Measurements from ENCODE around the gene TBCE. TPM values are rescaled to one million over a fixed set of nuclear protein-coding genes. Genes with fewer than 3 reads are reported as not detected.
"Not testable (repeated sequence)": the region's sequence is repeated elsewhere in the genome, so short reads cannot be mapped to it uniquely, and the experiment has no call there.

TBCE gene
- polyA plus RNA-seq, 6 donors from 2014 or later = 8.5 to 23.7 (median 13.3) TPM

DNA sequence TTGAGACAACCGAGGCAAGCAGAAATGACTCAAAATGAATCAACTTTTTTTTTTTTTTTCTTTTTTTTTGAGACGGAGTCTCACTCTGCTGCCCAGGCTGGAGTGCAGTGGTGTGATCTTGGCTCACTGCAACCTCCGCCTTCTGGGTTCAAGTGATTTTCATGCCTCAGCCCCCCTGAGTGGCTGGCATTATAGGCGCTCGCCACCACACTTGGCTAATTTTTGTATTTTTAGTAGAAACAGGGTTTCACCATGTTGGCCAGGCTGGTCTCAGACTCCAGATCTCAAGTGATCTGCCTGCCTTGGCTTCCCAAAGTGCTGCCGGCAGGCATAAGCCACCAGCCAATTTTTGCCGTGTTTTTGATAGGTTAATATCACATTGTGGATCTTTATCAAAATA is 90.6 kb downstream of the TBCE start:
- not testable (repeated sequence) for H3K27ac Mint-ChIP-seq, H3K9me3 Mint-ChIP-seq, H3K4me1 Mint-ChIP-seq

DNA sequence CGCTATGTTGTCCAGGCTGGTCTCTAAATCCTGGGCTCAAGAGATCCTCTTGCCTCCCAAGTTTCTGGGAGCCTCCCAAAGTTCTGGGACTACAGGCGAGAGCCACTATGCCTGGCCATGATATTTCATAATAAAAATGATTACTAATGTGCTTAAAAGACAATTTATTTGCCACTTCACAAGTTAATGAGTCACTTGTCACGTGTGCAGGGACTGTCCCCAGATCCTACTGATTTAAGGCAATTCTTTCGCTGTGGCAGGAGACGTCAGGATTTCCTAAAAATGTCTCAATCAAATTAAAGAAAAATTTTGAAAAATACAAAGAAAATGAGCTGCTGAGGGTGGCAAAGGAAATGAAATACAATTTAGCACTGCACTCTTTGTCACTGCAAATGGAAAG is 93.5 kb downstream of the TBCE start:
- Mint-ChIP-seq H3K27ac (no peak overlapping the region), H3K4me1 (peaks cover 0 to 5% (median 4%) of the 10 kb centered on the region in 3 donors), H3K36me3 (peaks cover 0 to 4% of the 10 kb centered on the region in 2 donors), H3K27me3 (no peaks in the 10 kb centered on the region), H3K4me3 (no peak overlapping the region), H3K9me3 (peaks cover 0 to 3% (median 0%) of the 10 kb centered on the region in 7 donors)
- DNase-seq = no peak
- no peak for ATAC-seq (ENCODE audit: low read depth in 2 of 2)

More for the DNA sequence above, 90.6 kb downstream of the TBCE start:
- not testable (repeated sequence) for DNase-seq; H3K36me3 Mint-ChIP-seq; H3K27me3 Mint-ChIP-seq; H3K4me3 Mint-ChIP-seq; ATAC-seq (ENCODE audit: low read depth in 2 of 2)

DNA sequence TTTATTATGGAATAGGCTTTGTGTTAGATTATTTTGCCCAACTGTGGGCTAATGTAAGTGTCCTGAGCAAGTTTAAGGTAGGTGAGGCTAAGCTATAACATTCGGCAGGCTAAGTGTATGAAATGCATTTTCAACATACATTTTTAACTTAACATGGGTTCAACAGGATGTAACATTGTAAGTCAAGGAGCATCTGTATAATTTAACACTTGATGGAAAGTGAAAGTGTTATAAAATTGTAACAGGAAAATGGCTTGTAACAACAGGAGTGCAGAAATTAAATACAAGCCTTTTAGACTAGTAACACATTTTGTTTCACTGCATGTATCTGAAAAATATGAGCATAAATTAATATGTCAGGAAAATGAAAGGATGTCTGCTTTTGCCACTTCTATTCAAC is 94.7 kb downstream of the TBCE start:
- no peaks in the 10 kb centered on the region for H3K27me3 Mint-ChIP-seq
- H3K4me3 Mint-ChIP-seq = no peak overlapping the region
- DNase-seq = no peak
- ATAC-seq (ENCODE audit: low read depth in 2 of 2) = no peak
- peak overlapping the region in 1 of 6 donors; percentile 56 for H3K27ac Mint-ChIP-seq
- peaks cover 0 to 5% (median 4%) of the 10 kb centered on the region in 3 donors for H3K4me1 Mint-ChIP-seq
- H3K36me3 Mint-ChIP-seq = peaks cover 0 to 5% of the 10 kb centered on the region in 2 donors
- peaks cover 0 to 3% (median 0%) of the 10 kb centered on the region in 7 donors for H3K9me3 Mint-ChIP-seq

DNA sequence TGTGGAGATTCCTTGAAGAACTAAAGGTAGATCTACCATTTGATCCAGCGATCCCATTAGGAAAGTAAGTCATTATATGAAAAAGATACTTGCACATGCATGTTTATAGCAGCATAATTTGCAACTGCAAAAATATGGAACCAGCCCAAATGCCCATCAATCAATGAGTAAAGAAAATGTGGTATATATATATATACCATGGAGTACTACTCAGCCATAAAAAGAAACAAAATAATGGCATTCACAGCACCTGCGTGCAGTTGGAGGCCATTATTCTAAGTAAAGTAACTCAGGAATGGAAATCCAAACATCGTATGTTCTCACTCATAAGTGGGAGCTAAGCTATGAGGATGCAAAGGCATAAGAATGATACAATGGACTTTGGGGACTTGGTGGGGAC is 95.6 kb downstream of the TBCE start:
- not testable (repeated sequence) for H3K4me3 Mint-ChIP-seq; H3K4me1 Mint-ChIP-seq; DNase-seq; ATAC-seq (ENCODE audit: low read depth in 2 of 2); H3K9me3 Mint-ChIP-seq; H3K36me3 Mint-ChIP-seq; H3K27me3 Mint-ChIP-seq
- H3K27ac Mint-ChIP-seq = peak overlapping the region in 2 of 6 donors; percentile 38 to 39

DNA sequence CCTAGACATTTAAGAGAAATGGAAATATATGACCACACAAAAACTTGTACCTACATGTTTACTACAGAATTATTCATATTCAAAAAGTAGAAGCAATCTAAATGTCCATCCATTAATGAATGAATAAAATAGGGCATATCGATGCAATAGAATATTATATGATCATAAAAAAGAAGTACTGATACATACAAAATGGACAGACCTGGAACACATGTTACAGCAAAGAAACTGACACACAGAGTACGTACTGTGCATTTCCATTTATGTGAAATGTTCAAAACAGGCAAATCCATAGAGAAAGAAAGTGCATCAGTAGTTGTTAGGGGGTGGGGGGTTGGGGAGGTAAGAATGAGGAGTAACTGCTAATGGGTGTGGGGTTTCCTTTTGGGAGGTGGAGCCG is 97.8 kb downstream of the TBCE start:
- Mint-ChIP-seq H3K36me3 (peaks cover 0 to 9% of the 10 kb centered on the region in 2 donors), H3K9me3 (peaks cover 0 to 3% (median 0%) of the 10 kb centered on the region in 7 donors), H3K4me3 (no peak overlapping the region), H3K4me1 (peaks cover 0 to 5% (median 4%) of the 10 kb centered on the region in 3 donors), H3K27ac (no peak overlapping the region), H3K27me3 (no peaks in the 10 kb centered on the region)
- no peak for ATAC-seq (ENCODE audit: low read depth in 2 of 2)
- no peak for DNase-seq

DNA sequence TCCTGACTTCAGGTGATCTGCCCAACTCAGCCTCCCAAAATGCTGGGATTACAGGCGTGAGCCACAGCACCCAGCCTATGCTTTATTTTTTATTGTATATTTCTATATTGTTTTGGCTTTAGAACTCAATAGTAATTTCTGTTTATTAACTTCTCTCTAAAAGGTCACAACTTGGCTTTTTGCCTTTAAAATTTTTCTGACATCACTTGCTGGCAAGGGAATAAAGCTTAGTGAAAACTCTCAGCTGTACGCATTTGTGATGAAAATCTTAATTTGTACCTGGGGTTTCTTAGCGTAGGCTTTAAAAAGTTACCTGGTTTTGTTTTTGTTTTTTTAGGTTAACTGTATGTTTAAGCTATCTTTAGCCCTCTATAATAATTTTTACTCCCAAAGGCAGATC is 100.8 kb downstream of the TBCE start:
- no peak for DNase-seq
- Mint-ChIP-seq H3K36me3 (peaks cover 0 to 9% of the 10 kb centered on the region in 2 donors), H3K27me3 (no peaks in the 10 kb centered on the region), H3K9me3 (peaks cover 0 to 3% (median 0%) of the 10 kb centered on the region in 7 donors), H3K4me3 (no peak overlapping the region), H3K27ac (peak overlapping the region in 1 of 6 donors; percentile 38), H3K4me1 (no peaks in the 10 kb centered on the region)
- ATAC-seq (ENCODE audit: low read depth in 2 of 2) = no peak

DNA sequence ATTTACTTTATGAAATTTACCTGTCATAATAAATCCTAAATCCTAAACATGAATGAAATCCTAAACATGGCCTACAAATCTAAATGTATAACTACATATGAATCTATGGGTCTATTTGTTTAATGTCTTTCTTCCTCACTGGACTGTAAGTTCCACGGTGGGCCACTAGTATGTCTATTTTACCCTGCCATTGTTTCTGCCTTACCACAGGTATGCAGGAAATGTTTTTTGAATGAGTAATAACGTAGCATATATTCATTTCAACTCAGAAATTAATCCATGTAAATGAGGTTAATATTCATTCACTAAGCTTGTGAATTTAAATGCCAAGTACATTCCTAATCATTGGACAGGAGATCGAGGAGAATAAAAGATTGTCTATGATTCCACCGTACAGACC is 101.7 kb downstream of the TBCE start:
- Mint-ChIP-seq H3K27me3 (no peaks in the 10 kb centered on the region), H3K9me3 (peaks cover 0 to 3% (median 0%) of the 10 kb centered on the region in 7 donors), H3K27ac (no peak overlapping the region), H3K4me3 (no peak overlapping the region), H3K4me1 (no peaks in the 10 kb centered on the region), H3K36me3 (peaks cover 0 to 9% of the 10 kb centered on the region in 2 donors)
- DNase-seq = no peak
- no peak for ATAC-seq (ENCODE audit: low read depth in 2 of 2)

DNA sequence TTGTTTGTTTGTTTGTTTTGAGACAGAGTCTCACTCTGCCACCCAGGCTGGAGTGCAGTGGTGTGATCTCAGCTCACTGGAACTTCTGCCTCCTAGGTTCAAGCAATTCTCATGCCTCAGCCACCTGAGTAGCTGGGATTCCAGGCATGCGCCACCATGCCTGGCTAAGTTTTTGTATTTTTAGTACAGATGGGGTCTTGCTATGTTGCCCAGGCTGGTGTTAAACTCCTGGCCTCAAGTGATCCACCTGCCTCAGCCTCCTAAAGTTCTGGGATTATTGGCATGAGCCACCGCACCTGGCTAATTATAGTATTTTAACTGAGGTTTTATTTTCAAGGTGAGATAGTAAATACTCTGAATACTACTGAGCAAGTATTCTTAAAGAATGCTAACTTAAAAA is 102.7 kb downstream of the TBCE start:
- H3K36me3 Mint-ChIP-seq; H3K4me3 Mint-ChIP-seq; H3K27ac Mint-ChIP-seq; H3K9me3 Mint-ChIP-seq; H3K27me3 Mint-ChIP-seq; ATAC-seq (ENCODE audit: low read depth in 2 of 2); DNase-seq; H3K4me1 Mint-ChIP-seq: not testable (repeated sequence)

DNA sequence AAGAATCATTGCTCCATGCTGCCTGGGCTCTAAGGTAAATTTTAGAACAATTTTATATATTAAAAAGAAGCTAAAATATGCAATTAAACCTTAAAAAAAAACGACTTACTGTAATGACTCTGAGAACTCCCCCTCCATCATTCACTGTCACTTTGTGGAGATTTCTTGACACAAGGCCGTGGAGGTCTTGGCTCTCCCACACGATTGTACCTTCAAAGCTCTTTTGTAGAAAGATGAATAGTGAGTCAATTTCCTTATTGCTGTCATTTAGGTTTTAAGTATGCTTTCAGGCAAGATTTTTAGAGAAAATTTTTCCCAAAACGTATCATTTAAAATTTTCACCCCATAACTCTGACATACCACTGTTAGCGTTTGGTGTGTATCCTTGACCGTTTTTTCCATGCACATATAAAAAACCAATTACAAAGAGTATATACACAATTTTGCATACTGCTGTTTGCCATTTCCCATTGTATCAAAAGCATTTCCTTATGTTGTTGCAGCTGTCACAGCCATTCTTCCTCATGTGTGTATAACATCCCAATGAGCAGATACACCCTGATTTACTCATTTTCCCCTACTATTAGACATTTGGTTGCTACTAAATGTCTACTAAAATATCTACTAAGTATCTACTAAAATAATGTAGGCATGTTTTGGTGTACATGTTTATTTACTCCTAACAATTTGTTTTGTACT is 103.7 kb downstream of the TBCE start:
- no peaks in the 10 kb centered on the region for H3K9me3 Mint-ChIP-seq
- ATAC-seq (ENCODE audit: low read depth in 2 of 2) = no peak
- no peaks in the 10 kb centered on the region for H3K27me3 Mint-ChIP-seq
- H3K36me3 Mint-ChIP-seq = peaks cover 0 to 4% of the 10 kb centered on the region in 2 donors
- H3K4me3 Mint-ChIP-seq = no peak overlapping the region
- DNase-seq = no peak
- H3K4me1 Mint-ChIP-seq = no peaks in the 10 kb centered on the region
- no peak overlapping the region for H3K27ac Mint-ChIP-seq

DNA sequence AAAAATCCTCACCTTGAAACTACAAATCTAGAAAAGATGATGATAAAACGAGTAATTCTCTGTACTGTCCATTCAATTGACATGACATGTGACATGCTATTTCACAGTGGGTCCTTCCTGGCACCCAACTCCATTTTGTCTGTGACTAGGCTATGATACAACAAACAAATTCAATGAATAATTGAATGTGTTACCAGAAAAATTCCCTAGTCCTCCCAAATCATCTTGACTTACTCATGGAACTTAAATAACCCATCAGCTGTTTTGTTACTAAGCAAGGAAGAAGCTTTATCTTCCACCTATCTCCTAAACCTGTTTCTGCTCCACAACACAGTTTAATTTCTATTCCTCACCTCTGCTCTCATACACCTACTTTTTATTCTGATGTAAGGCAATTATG is 106.6 kb downstream of the TBCE start:
- Mint-ChIP-seq H3K4me3 (no peak overlapping the region), H3K4me1 (no peaks in the 10 kb centered on the region), H3K9me3 (no peaks in the 10 kb centered on the region), H3K27ac (peak overlapping the region in 1 of 6 donors; percentile 64), H3K36me3 (peaks cover 5 to 7% of the 10 kb centered on the region in 2 donors), H3K27me3 (no peaks in the 10 kb centered on the region)
- no peak for DNase-seq
- no peak for ATAC-seq (ENCODE audit: low read depth in 2 of 2)

DNA sequence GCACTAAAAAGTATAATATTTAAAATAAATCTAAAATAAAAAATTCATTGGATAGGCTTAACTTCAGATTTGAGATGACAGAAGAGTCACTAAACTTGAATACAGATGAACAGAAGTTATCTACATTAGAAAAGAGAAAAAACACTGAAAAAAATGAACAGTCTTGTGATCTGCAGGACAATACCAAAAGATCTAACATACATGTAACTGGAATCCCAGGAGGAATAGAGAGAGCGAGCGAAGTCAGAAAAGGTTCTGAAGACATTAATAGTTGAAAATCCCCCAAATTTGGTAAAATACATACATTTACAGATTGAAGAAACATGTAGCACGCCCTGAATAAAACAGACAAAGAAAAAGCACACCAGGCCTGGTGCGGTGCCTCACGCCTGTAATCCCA is 115.9 kb downstream of the TBCE start:
- Mint-ChIP-seq H3K36me3 (peaks cover 41 to 44% of the 10 kb centered on the region in 2 donors), H3K4me3 (no peak overlapping the region), H3K27me3 (no peaks in the 10 kb centered on the region), H3K27ac (no peak overlapping the region), H3K4me1 (no peaks in the 10 kb centered on the region), H3K9me3 (peaks cover 0 to 7% (median 4%) of the 10 kb centered on the region in 7 donors)
- ATAC-seq (ENCODE audit: low read depth in 2 of 2) = no peak
- DNase-seq = no peak

DNA sequence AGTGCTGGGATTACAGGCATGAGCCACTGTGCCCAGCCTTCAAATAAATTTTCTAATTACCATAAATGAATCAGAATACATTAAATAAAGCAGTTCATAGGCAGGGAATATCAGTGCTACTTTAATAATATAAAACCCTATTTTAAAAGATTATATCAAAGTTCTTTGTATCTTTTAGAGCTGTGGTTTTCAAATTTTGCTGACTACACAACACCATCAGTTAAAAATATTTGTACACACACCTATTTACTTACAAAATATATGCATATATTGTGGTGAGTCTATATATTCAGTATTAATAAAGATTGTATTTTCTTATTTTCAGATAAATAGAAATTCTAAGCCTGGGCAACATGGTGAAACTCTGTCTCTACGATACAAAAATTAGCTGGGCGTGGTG is 118.3 kb downstream of the TBCE start:
- H3K4me1 Mint-ChIP-seq = no peaks in the 10 kb centered on the region
- peaks cover 0 to 7% (median 4%) of the 10 kb centered on the region in 7 donors for H3K9me3 Mint-ChIP-seq
- H3K27ac Mint-ChIP-seq = no peak overlapping the region

DNA sequence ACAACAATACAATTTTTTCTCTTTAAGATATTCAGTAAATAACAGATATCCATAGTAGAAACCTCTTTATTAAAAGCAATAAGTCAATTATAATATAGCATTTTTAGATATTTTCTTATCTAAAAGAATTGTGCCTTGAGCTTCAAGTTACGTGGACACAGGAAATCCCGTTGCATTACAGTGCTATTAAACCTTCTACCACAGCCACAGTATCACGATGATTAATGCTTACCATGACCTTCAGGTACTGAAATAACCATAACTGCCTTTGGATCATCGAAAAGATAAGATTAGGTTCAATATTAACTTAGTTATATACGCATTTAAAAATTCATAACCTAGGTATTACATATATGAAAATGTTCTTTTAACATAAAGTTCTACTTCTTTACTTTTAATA is 119.1 kb downstream of the TBCE start:
- H3K36me3 Mint-ChIP-seq = peaks cover 27% of the 10 kb centered on the region in 2 donors
- H3K27ac Mint-ChIP-seq = no peak overlapping the region
- H3K4me1 Mint-ChIP-seq = no peaks in the 10 kb centered on the region
- H3K27me3 Mint-ChIP-seq = no peaks in the 10 kb centered on the region
- DNase-seq (no peak), ATAC-seq (ENCODE audit: low read depth in 2 of 2) (no peak)
- H3K4me3 Mint-ChIP-seq = no peak overlapping the region
- H3K9me3 Mint-ChIP-seq = peaks cover 0 to 7% (median 4%) of the 10 kb centered on the region in 7 donors

More for the DNA sequence above, 118.3 kb downstream of the TBCE start:
- ATAC-seq (ENCODE audit: low read depth in 2 of 2) (no peak), DNase-seq (no peak)
- Mint-ChIP-seq H3K4me3 (no peak overlapping the region), H3K36me3 (peaks cover 27 to 31% of the 10 kb centered on the region in 2 donors), H3K27me3 (no peaks in the 10 kb centered on the region)

DNA sequence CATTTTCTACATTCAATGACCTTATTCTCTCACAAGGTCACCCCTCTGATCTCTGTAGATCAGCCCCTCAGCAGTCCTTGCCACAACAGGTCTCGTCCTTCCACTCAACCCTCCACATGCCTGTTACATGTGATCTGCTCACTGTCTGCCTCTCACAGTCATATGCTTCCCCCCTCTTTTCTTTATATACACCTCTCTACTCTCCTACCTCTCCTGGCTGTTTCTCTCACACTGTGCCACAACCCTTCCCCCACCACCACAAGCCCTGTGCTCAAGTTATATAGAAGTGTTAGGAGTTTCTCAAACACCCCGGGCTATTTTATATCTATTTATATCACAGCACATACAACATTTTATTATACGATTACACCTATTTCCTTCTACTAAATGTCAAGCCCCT is 124.4 kb downstream of the TBCE start:
- ATAC-seq (ENCODE audit: low read depth in 2 of 2) (no peak), DNase-seq (no peak)
- H3K4me3 Mint-ChIP-seq = no peak overlapping the region
- H3K4me1 Mint-ChIP-seq = no peaks in the 10 kb centered on the region
- H3K27ac Mint-ChIP-seq = peak overlapping the region in 1 of 6 donors; percentile 70
- peaks cover 7 to 11% of the 10 kb centered on the region in 2 donors for H3K36me3 Mint-ChIP-seq
- no peaks in the 10 kb centered on the region for H3K9me3 Mint-ChIP-seq
- H3K27me3 Mint-ChIP-seq = no peaks in the 10 kb centered on the region

All from naive B cell (primary cell).